Measurements from ENCODE around the gene SMYD3.

- TF ChIP-seq USF2 (IDR thresholded peaks at IDR 0.05) = no peak
- TF ChIP-seq, protein P1, sequence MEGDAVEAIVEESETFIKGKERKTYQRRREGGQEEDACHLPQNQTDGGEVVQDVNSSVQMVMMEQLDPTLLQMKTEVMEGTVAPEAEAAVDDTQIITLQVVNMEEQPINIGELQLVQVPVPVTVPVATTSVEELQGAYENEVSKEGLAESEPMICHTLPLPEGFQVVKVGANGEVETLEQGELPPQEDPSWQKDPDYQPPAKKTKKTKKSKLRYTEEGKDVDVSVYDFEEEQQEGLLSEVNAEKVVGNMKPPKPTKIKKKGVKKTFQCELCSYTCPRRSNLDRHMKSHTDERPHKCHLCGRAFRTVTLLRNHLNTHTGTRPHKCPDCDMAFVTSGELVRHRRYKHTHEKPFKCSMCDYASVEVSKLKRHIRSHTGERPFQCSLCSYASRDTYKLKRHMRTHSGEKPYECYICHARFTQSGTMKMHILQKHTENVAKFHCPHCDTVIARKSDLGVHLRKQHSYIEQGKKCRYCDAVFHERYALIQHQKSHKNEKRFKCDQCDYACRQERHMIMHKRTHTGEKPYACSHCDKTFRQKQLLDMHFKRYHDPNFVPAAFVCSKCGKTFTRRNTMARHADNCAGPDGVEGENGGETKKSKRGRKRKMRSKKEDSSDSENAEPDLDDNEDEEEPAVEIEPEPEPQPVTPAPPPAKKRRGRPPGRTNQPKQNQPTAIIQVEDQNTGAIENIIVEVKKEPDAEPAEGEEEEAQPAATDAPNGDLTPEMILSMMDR (IDR thresholded peaks at IDR 0.05) = no peak
- TF ChIP-seq RFX5 (IDR thresholded peaks at IDR 0.05) = no peak
- TF ChIP-seq MAX (IDR thresholded peaks at IDR 0.05) = no peak
- no peak for TF ChIP-seq HMGXB4 (CRISPR knock-in tag; IDR thresholded peaks at IDR 0.05; ENCODE audit: borderline replicate concordance)
- TF ChIP-seq, protein P2, sequence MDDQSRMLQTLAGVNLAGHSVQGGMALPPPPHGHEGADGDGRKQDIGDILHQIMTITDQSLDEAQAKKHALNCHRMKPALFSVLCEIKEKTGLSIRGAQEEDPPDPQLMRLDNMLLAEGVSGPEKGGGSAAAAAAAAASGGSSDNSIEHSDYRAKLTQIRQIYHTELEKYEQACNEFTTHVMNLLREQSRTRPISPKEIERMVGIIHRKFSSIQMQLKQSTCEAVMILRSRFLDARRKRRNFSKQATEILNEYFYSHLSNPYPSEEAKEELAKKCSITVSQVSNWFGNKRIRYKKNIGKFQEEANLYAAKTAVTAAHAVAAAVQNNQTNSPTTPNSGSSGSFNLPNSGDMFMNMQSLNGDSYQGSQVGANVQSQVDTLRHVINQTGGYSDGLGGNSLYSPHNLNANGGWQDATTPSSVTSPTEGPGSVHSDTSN (IDR thresholded peaks at IDR 0.05) = no peak
- TF ChIP-seq REST (IDR thresholded peaks at IDR 0.05) = no peak
- TF ChIP-seq POLR2A (IDR thresholded peaks at IDR 0.05; ENCODE audit: low read length) = no peak
- TF ChIP-seq, protein P3, sequence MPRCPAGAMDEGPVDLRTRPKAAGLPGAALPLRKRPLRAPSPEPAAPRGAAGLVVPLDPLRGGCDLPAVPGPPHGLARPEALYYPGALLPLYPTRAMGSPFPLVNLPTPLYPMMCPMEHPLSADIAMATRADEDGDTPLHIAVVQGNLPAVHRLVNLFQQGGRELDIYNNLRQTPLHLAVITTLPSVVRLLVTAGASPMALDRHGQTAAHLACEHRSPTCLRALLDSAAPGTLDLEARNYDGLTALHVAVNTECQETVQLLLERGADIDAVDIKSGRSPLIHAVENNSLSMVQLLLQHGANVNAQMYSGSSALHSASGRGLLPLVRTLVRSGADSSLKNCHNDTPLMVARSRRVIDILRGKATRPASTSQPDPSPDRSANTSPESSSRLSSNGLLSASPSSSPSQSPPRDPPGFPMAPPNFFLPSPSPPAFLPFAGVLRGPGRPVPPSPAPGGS (IDR thresholded peaks at IDR 0.05) = no peak
- no peak for TF ChIP-seq CBX2 (IDR thresholded peaks at IDR 0.05; ENCODE audit: borderline replicate concordance, low read depth)
- TF ChIP-seq KDM5A (IDR thresholded peaks at IDR 0.05) = no peak
- TF ChIP-seq MAFK (IDR thresholded peaks at IDR 0.05; ENCODE audit: partially characterized antibody) = no peak
These were observed 35.4 kb downstream of the SMYD3 start for GRCh38 chr1:246471688-246472087.
